T-helper 1 cell (primary cell): ENCODE results near the gene SLC13A3.

Source experiments
- DNase-seq, 5 donors: peaks; one replicate each; pipeline ENCODE4 v3.0.0-alpha.2; 2012 to 2020

The SLC13A3 gene

GRCh38 chr20:46519471-46520068 lies 131.7 kb downstream of the SLC13A3 start:
- no peak for DNase-seq

- peak in 1 of 5 donors; percentile 63 for DNase-seq
Measured at GRCh38 chr20:46512943-46513844, 138.1 kb downstream of the SLC13A3 start, which contains the start of gene ZNF334. Gene ZNF334, minus strand, starts transcription at chr20:46513559. Its CDS starts 1,457 bp downstream, at chr20:46512102.

GRCh38 chr20:46509523-46509922 lies 141.7 kb downstream of the SLC13A3 start:
- peak in 1 of 5 donors; percentile 12 for DNase-seq
